MM.1S (cell line): ENCODE measurements around the gene TRAFD1.

ENCODE experiments used
- EZH2 ChIP-seq: fragments of 300-600 bp; sonication (generic); optimal IDR thresholded peaks from 2 replicates; pipeline ENCODE3; 2017; ENCODE audit warnings: low read depth, mild to moderate bottlenecking, antibody characterized with exemption, low read length, mixed read lengths
- EZH2phosphoT487 ChIP-seq: fragments of 300-600 bp; sonication (generic); IDR thresholded peaks from 2 replicates; pipeline ENCODE4 v1.6.1; 2018; ENCODE audit warnings: antibody characterized with exemption, low read length
- TF ChIP-seq, protein P1 (sequence below): fragments of 300-600 bp; sonication (generic); IDR thresholded peaks from 2 replicates; pipeline ENCODE4 v1.5.1; 2016; ENCODE audit warnings: antibody characterized with exemption, low read length, mixed read lengths

GRCh38 chr12:112117685-112118084, 7.7 kb upstream of the TRAFD1 start:
- TF ChIP-seq, protein P1, sequence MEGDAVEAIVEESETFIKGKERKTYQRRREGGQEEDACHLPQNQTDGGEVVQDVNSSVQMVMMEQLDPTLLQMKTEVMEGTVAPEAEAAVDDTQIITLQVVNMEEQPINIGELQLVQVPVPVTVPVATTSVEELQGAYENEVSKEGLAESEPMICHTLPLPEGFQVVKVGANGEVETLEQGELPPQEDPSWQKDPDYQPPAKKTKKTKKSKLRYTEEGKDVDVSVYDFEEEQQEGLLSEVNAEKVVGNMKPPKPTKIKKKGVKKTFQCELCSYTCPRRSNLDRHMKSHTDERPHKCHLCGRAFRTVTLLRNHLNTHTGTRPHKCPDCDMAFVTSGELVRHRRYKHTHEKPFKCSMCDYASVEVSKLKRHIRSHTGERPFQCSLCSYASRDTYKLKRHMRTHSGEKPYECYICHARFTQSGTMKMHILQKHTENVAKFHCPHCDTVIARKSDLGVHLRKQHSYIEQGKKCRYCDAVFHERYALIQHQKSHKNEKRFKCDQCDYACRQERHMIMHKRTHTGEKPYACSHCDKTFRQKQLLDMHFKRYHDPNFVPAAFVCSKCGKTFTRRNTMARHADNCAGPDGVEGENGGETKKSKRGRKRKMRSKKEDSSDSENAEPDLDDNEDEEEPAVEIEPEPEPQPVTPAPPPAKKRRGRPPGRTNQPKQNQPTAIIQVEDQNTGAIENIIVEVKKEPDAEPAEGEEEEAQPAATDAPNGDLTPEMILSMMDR: no peak
- TF ChIP-seq EZH2: no peak
- TF ChIP-seq EZH2phosphoT487: no peak
